HEK293T (cell line): ENCODE measurements around the gene VAMP2.
A peak's percentile ranks its signal among the peaks of the same experiment; 100 is the strongest.

ENCODE experiments used
- CTCF ChIA-PET: fragments of 350-600 bp; formaldehyde crosslinking; extraction: SDS; loops from one replicate; lab custom pipeline; 2021; ENCODE audit warnings: antibody characterized with exemption, inconsistent platforms; lab: Yijun Ruan, JAX
- POLR2A ChIA-PET: fragments of 350-600 bp; formaldehyde crosslinking; extraction: SDS; loops from one replicate; lab custom pipeline; 2020; ENCODE audit warnings: antibody characterized with exemption, inconsistent platforms; lab: Yijun Ruan, JAX
- DNase-seq: peaks from one replicate; pipeline ENCODE4 v3.0.0; 2012; ENCODE audit warnings: mixed read lengths; ENCODE audit errors: extremely low spot score
- ARNT ChIP-seq: fragments of 450-650 bp; IDR thresholded peaks from 2 replicates; pipeline ENCODE4 v1.6.1; 2017; ENCODE audit warnings: mild to moderate bottlenecking
- BHLHE40 ChIP-seq: fragments of 450-650 bp; IDR thresholded peaks from 2 replicates; pipeline ENCODE4 v1.6.1; 2016; ENCODE audit warnings: mild to moderate bottlenecking, moderate library complexity, borderline replicate concordance
- CTBP1 ChIP-seq: fragments of 450-650 bp; IDR thresholded peaks from 2 replicates; pipeline ENCODE4 v1.6.1; 2016; ENCODE audit warnings: borderline replicate concordance
- ELF4 ChIP-seq: fragments of 450-650 bp; IDR thresholded peaks from 2 replicates; pipeline ENCODE4 v1.6.1; 2017; ENCODE audit warnings: antibody characterized with exemption
- FOXA1 ChIP-seq: fragments of 450-650 bp; IDR thresholded peaks from 2 replicates; pipeline ENCODE4 v1.6.1; 2016; ENCODE audit warnings: mild to moderate bottlenecking
- FOXK2 ChIP-seq: fragments of 450-650 bp; IDR thresholded peaks from 2 replicates; pipeline ENCODE4 v1.6.1; 2016; ENCODE audit warnings: mild to moderate bottlenecking
- FOXM1 ChIP-seq: fragments of 450-650 bp; IDR thresholded peaks from 2 replicates; pipeline ENCODE4 v1.6.1; 2017; ENCODE audit warnings: mild to moderate bottlenecking, borderline replicate concordance
- HDGF ChIP-seq: fragments of 450-650 bp; IDR thresholded peaks from 2 replicates; pipeline ENCODE4 v1.6.1; 2017; ENCODE audit warnings: antibody characterized with exemption, borderline replicate concordance
- L3MBTL2 ChIP-seq: fragments of 450-650 bp; conservative IDR thresholded peaks from 2 replicates; pipeline ENCODE4 v1.6.1; 2016; ENCODE audit warnings: mild to moderate bottlenecking
- LEF1 ChIP-seq: fragments of 450-650 bp; IDR thresholded peaks from 2 replicates; pipeline ENCODE4 v1.6.1; 2017; ENCODE audit warnings: mild to moderate bottlenecking, borderline replicate concordance
- NFRKB ChIP-seq: fragments of 450-650 bp; IDR thresholded peaks from 2 replicates; pipeline ENCODE4 v1.6.1; 2016; ENCODE audit warnings: mild to moderate bottlenecking, moderate library complexity
- PKNOX1 ChIP-seq: fragments of 450-650 bp; IDR thresholded peaks from 2 replicates; pipeline ENCODE4 v1.6.1; 2016
- SP1 ChIP-seq: fragments of 450-650 bp; IDR thresholded peaks from 2 replicates; pipeline ENCODE4 v1.6.1; 2017
- SUZ12 ChIP-seq: fragments of 450-650 bp; IDR thresholded peaks from 2 replicates; pipeline ENCODE4 v1.6.1; 2016; ENCODE audit warnings: mild to moderate bottlenecking
- TARDBP ChIP-seq: fragments of 450-650 bp; IDR thresholded peaks from 2 replicates; pipeline ENCODE4 v1.6.1; 2016
- ZNF384 ChIP-seq: fragments of 450-650 bp; IDR thresholded peaks from 2 replicates; pipeline ENCODE4 v1.6.1; 2016

VAMP2 gene

DNA sequence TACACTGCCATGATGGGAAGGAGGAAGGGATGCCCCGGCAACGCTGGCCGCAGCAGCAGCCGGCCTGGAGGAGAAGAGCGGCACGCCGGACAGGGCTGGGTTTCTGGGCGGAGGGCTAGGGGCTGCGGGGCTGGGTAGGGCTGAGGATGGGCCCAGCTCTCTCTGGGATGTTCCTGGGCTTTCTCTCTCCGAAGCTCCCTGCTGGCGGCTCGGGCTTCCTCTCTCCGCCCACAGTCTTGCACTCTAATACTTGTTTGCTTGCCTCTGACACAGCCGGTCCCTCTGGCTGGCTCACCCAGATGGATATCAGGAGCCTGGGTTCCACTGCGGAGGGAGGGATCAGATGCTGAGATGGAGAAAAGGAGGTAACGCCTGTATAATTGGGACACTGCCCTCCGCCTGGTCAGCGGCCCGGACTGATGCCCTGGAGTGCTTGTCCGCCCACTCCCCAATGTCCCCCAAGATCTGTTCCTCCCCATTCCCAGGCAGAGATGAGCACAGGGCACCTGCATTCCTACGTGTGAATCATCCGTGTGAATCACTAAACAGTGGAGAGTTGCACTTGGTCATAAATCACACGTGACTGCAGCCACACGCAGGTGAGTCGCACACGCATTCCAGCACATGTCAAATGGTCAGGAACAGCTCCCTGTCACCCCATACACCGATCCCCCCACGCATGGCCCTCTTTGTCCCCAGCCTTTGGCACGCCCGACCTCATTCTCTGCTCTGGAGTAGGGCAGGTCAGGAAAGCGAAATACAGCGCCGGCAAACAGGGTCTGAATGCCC lies 44.6 kb downstream of the VAMP2 start, which contains the start of gene ALOXE3:
Gene ALOXE3, minus strand, starts transcription at position 535 of the 789 bp plus-strand sequence. Its CDS starts 524 bp downstream, at position 11.
- TF ChIP-seq CTBP1: no peak
- peak; percentile 75 for TF ChIP-seq PKNOX1
- no peak for TF ChIP-seq ELF4
- CTCF ChIA-PET: interaction anchor here (0.5 to 3.1 kb wide), 14 partner anchors 8 to 129 kb away, joined by 3 to 13 read pairs (median 4); no protein-coding TSS in a partner anchor
- no peak for DNase-seq
- POLR2A ChIA-PET: interaction anchor here (0.9 to 3.1 kb wide), 8 partner anchors 10 to 105 kb away, joined by 3 to 22 read pairs (median 5); partner anchors contain the start of gene AURKB

DNA sequence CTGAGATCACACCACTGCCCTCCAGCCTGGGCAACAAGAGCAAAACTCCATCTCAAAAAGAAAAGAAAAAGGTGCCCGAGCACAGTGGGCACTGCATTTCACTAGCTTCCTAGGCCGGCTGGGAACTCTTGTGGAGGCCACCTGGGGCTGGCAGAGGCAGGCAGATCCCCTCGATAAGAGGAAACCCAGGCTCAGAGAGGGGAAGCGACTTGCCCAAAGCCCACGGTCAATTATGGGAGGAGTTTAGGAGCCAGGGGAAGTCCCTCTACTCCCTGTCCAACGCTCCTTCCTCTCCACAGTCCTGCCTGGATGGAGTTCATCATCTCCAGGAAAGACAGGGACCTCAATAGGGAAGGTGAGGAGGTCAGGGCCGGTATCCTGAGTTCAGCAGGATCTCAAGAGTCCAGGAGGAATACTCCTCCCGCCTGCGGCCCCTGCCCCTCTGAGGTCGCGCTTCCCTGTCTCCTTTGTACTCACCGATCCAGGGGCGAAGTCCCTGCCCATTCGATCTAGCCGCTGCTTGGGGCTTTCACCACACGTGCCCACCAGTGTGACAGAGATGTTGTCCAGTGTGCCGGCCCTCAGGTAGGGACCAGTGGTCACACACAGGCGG lies 45.3 kb downstream of the VAMP2 start:
- ChIA-PET POLR2A (interaction anchor here (0.7 to 1.5 kb wide), 3 partner anchors 39 to 56 kb away, joined by 3 read pairs; no protein-coding TSS in a partner anchor), CTCF (interaction anchor here (0.6 to 1.2 kb wide), 4 partner anchors 44 to 68 kb away, joined by 3 to 6 read pairs (median 4); no protein-coding TSS in a partner anchor)
- no peak for TF ChIP-seq ELF4
- TF ChIP-seq TARDBP: no peak
- TF ChIP-seq FOXM1: no peak
- TF ChIP-seq CTBP1: no peak
- TF ChIP-seq HDGF: no peak
- TF ChIP-seq ARNT: no peak
- no peak for TF ChIP-seq BHLHE40
- TF ChIP-seq SUZ12: no peak
- TF ChIP-seq PKNOX1: no peak
- no peak for TF ChIP-seq LEF1
- TF ChIP-seq ZNF384: no peak
- no peak for TF ChIP-seq FOXK2
- no peak for TF ChIP-seq FOXA1
- DNase-seq: no peak

DNA sequence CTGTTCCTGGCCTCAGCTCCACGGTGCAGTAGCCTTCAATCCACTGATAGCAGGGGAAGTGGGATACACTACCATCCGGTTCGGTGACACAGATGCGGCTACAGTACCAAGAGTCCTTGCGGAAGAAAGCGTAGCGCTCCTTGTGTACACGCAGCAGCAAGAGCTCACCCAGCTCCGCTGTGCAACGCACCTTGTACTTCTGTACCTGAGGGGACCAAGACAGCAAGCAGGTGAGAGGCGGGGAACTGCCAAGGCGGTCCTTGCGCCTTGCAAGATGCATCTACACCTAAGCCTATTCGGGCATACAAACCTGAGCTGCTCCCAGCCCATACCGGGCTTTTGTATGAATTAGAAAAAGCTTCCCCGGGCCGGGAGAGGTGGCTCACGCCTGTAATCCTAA lies 46.0 kb downstream of the VAMP2 start:
- CTCF ChIA-PET: interaction anchor here (1.2 kb wide), 1 partner anchor 56 kb away, joined by 3 read pairs; no protein-coding TSS in a partner anchor
- DNase-seq: no peak
- POLR2A ChIA-PET: interaction anchor here (0.7 to 1.5 kb wide), 2 partner anchors 40 to 43 kb away, joined by 3 read pairs; no protein-coding TSS in a partner anchor
- TF ChIP-seq ZNF384: no peak
- no peak for TF ChIP-seq FOXM1
- no peak for TF ChIP-seq ARNT
- no peak for TF ChIP-seq HDGF
- TF ChIP-seq FOXK2: no peak
- TF ChIP-seq NFRKB: no peak
- TF ChIP-seq FOXA1: no peak
- TF ChIP-seq SUZ12: no peak
- TF ChIP-seq CTBP1: no peak
- TF ChIP-seq SP1: no peak
- TF ChIP-seq LEF1: no peak
- no peak for TF ChIP-seq TARDBP
- TF ChIP-seq L3MBTL2: no peak

DNA sequence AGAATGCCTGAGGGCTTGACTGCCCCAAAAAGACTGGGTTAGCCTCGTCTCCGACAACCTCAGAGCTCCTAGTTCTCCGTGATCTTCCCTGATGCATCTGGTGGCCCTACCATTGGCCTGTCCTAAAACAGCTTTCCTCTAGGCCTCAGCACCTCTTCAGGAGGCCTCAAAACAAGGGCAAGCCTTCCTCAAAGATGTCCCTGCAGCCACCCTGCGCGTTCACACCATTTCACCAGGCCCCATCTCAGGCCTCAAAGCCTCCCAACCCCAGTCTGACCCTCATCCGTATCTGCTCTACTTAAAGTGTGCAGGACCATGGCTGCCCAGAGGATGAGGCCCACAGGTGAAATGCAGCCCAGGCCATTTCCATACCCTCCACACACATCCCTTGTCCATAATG lies 51.8 kb downstream of the VAMP2 start:
- CTCF ChIA-PET: interaction anchor here (0.7 to 3.0 kb wide), 6 partner anchors 9 to 50 kb away, joined by 3 to 18 read pairs (median 10); no protein-coding TSS in a partner anchor
- TF ChIP-seq FOXM1 (no peak), L3MBTL2 (no peak), SP1 (no peak), ARNT (no peak), LEF1 (no peak), CTBP1 (no peak), TARDBP (no peak), ZNF384 (no peak), BHLHE40 (no peak), ELF4 (no peak)
- POLR2A ChIA-PET: interaction anchor here (0.6 to 0.9 kb wide), 2 partner anchors 62 to 112 kb away, joined by 3 read pairs; no protein-coding TSS in a partner anchor

GRCh38 chr17:8110456-8110804 lies 52.3 kb downstream of the VAMP2 start:
- no peak for TF ChIP-seq FOXM1
- no peak for TF ChIP-seq HDGF
- no peak for TF ChIP-seq TARDBP
- TF ChIP-seq SUZ12: no peak
- no peak for TF ChIP-seq BHLHE40
- TF ChIP-seq NFRKB: no peak
- no peak for TF ChIP-seq LEF1
- TF ChIP-seq FOXA1: no peak
- TF ChIP-seq ZNF384: no peak
- TF ChIP-seq SP1: no peak
- TF ChIP-seq PKNOX1: no peak
- TF ChIP-seq ELF4: no peak
- TF ChIP-seq CTBP1: no peak
- TF ChIP-seq FOXK2: no peak
- no peak for TF ChIP-seq L3MBTL2
- POLR2A ChIA-PET: interaction anchor here (0.6 to 0.9 kb wide), 3 partner anchors 37 to 112 kb away, joined by 3 read pairs; no protein-coding TSS in a partner anchor
- DNase-seq: no peak
- CTCF ChIA-PET: interaction anchor here (0.7 to 3.0 kb wide), 6 partner anchors 9 to 50 kb away, joined by 3 to 18 read pairs (median 10); no protein-coding TSS in a partner anchor

More for the DNA sequence above, 51.8 kb downstream of the VAMP2 start:
- no peak for DNase-seq
